Activated naive CD4-positive, alpha-beta T cell treated with anti-CD3 and anti-CD28 coated beads, Interleukin-2, amount 10 ng/mL, durations not matched to agents 7 days and 5 days (primary cell): ENCODE results near the gene INTS6.

Experiments used
- CTCF ChIA-PET: fragments of 350-600 bp; sonication (Branson Sonifier 250); formaldehyde crosslinking; loops from one replicate; lab custom pipeline; 2021; ENCODE audit warnings: antibody characterized with exemption; lab: Charles Lee
- DNase-seq: peaks from one replicate; pipeline ENCODE4 v3.0.0-alpha.2; 2020
- H3K27ac Mint-ChIP-seq: one replicate; pipeline ENCODE4 v1.8.0; 2021; ENCODE audit warnings: mild to moderate bottlenecking, moderate library complexity, mixed read lengths
- H3K27me3 Mint-ChIP-seq: one replicate; pipeline ENCODE4 v1.8.0; 2021; ENCODE audit warnings: mild to moderate bottlenecking, mixed read lengths
- H3K36me3 Mint-ChIP-seq: one replicate; pipeline ENCODE4 v1.8.0; 2021; ENCODE audit warnings: mixed read lengths
- H3K4me1 Mint-ChIP-seq: one replicate; pipeline ENCODE4 v1.8.0; 2021; ENCODE audit warnings: mixed read lengths
- H3K4me3 Mint-ChIP-seq: one replicate; pipeline ENCODE4 v1.8.0; 2021; ENCODE audit warnings: mild to moderate bottlenecking, moderate library complexity, mixed read lengths
- H3K9me3 Mint-ChIP-seq: one replicate; pipeline ENCODE4 v1.8.0; 2021; ENCODE audit warnings: mixed read lengths

INTS6 gene

DNA sequence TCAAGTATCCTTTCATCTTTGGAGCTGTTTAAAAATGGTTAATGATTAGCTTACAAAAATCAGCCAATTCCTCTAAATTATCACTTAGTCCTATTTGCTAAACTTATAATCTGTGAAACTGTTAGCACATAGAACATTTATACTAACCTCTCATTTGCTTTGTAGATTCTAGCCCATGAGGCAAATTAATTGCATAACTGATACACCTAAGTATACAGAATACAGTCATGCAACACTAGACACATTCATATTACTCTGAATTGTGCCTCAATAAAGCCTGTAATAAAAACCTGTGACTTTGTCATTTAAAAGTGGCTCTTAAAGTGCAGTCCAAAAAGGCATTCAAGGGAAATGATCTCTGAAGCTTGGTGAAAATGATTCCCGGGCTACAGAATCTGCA is 92.3 kb downstream of the INTS6 start:
- Mint-ChIP-seq H3K4me1 (no peaks in the 10 kb centered on the region), H3K27ac (no peak overlapping the region), H3K27me3 (no peaks in the 10 kb centered on the region), H3K4me3 (no peak overlapping the region), H3K36me3 (peaks cover 43% of the 10 kb centered on the region), H3K9me3 (no peaks in the 10 kb centered on the region)
- CTCF ChIA-PET = no interaction called here
- no peak for DNase-seq

DNA sequence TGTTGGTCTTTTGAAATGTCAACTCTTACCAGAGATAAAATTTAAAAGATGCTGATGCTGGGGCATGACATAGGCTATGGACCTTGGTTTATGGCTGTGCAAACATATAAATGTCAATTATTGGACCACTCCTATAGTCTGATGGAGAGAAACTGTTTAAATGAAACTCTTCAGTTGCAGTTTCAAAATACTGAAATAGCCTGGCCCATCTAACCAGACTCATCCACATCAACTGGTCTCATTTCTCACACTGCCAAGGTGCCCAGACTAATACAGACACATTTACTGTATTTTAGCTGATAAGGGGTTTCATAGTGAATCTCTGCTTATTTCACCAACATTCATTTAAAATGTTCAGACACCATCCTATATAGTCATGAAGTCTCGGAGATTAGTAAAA is 93.5 kb downstream of the INTS6 start:
- CTCF ChIA-PET = interaction anchor here (1.3 to 1.7 kb wide), 2 partner anchors 12 to 439 kb away, joined by 3 to 6 read pairs; no protein-coding TSS in a partner anchor
- Mint-ChIP-seq H3K36me3 (peaks cover 33% of the 10 kb centered on the region), H3K27ac (no peak overlapping the region), H3K4me3 (no peak overlapping the region), H3K9me3 (no peaks in the 10 kb centered on the region), H3K4me1 (no peaks in the 10 kb centered on the region), H3K27me3 (no peaks in the 10 kb centered on the region)
- no peak for DNase-seq

DNA sequence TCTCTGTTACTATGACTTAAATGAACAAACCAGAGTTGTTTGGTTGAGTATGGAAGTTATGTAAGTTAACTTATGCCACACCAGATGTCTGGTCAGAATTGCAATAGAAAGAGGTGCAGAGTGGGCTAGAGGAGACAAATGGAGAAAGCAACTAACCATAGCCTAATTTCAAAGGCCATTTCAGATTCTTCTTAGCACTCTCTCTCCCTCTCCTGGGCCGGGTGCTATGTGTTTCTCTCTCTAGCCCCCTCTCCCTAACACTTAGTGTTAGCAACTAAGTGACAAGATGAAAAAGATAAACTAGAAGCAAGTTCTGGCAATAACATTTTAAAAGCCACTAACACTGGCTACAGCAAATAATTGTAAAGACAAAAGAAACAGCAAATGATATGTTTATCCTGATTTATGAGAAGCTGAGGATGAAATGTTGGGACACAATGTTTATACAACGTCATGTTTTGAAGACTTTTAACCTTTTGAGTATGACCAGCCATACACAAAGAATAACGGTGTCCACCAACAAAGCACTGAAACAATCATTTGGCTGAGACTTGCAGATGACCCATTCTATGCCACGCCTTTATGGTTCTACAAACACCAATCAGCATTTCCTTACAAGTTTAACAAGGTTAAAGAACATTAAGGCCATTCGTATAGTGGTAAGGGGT is 94.8 kb downstream of the INTS6 start:
- Mint-ChIP-seq H3K27me3 (no peaks in the 10 kb centered on the region), H3K9me3 (no peaks in the 10 kb centered on the region)
- CTCF ChIA-PET = no interaction called here

DNA sequence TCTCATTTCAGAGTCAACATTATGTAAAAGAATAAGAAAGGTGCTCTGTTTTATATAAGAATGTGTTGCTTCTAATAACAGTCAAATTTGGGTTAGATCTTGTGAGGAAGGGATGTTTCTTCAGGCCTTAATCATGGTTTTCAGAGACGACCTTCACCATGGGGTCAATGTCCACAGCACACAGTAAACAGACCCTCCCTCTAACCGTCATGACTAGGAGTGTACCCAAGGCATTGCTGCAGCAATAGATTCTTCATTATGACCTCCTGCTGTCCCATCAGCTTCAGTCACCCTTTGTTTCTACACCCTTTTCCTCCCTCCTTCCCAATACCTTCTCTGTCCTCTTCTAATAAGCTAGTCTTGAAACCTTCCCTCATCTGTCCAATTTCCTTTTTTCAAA is 97.6 kb downstream of the INTS6 start:
- Mint-ChIP-seq H3K4me1 (no peaks in the 10 kb centered on the region), H3K36me3 (peaks cover 2% of the 10 kb centered on the region), H3K27me3 (no peaks in the 10 kb centered on the region), H3K9me3 (no peaks in the 10 kb centered on the region), H3K27ac (no peak overlapping the region), H3K4me3 (no peak overlapping the region)
- CTCF ChIA-PET = interaction anchor here (0.7 kb wide), 1 partner anchor 483 kb away, joined by 3 read pairs; no protein-coding TSS in a partner anchor
- DNase-seq = no peak

More for the DNA sequence above, 94.8 kb downstream of the INTS6 start:
- Mint-ChIP-seq H3K36me3 (peaks cover 27% of the 10 kb centered on the region), H3K4me1 (no peaks in the 10 kb centered on the region), H3K27ac (no peak overlapping the region), H3K4me3 (no peak overlapping the region)
- no peak for DNase-seq

DNA sequence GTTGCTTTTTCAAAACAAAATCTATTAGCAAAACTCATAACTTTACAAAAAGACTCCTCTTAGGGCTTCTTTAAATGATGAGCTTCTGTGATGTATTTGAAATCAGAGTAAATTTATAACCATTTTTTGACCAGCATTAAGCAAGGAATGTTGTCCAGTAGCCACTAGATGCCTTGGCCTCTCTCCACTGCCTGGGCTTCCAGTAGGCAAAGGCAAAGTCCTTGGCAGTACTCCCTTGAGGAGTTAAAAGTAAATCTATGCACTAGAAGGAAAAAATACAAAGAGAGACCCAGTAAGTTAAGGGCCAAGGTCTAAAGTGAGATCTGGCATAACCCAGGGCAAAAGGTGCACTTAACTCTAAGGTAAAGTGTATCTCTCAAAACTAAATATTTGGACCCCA is 103.8 kb downstream of the INTS6 start:
- Mint-ChIP-seq H3K4me3 (no peak overlapping the region), H3K27me3 (peaks cover 3% of the 10 kb centered on the region), H3K27ac (no peak overlapping the region), H3K36me3 (no peaks in the 10 kb centered on the region), H3K9me3 (no peaks in the 10 kb centered on the region), H3K4me1 (no peaks in the 10 kb centered on the region)
- CTCF ChIA-PET = no interaction called here
- DNase-seq = no peak

DNA sequence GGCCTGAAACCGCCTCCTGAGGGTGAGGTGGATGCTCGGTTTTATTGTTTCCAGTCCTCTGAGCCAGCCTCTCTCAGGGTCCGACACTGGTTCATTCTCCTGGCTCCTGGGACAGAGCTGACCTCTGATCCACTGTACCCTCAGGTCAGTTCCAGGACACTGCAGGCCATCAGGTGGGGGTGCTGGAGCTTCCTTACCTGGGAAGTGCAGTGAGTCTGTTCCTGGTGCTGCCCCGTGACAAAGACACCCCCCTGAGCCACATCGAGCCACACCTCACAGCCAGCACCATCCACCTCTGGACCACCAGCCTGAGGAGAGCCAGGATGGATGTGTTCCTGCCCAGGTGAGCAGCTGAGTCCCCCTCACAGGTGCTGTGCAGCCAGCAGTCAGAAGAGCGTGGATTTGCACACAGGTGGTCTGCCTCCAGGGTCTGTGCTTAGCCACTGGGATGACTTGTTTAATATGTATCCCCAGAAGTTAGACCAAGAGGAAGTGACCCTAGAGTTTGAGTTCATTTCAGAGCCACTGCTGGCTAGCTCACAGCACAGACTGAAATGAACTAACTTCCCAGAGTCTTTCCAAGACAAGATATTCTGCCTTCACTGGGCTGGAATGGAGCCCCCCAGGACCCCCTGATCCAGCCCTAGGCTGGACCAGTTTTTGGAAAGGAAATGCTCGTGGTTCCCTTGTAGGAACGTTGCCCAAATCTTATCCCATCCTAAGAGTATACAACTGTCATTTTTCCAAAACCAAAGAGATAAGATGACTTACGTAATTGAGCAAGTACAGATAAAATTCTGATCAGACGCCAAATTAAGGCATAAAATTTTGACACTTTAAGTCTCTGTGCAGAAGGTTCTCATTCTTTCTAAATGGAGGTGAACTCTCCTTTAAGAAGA is 104.5 kb downstream of the INTS6 start:
- CTCF ChIA-PET = no interaction called here
- H3K36me3 Mint-ChIP-seq = no peaks in the 10 kb centered on the region
- H3K4me1 Mint-ChIP-seq = no peaks in the 10 kb centered on the region
- DNase-seq = no peak
- H3K27ac Mint-ChIP-seq = no peak overlapping the region
- no peak overlapping the region for H3K4me3 Mint-ChIP-seq
- no peaks in the 10 kb centered on the region for H3K9me3 Mint-ChIP-seq
- H3K27me3 Mint-ChIP-seq = peaks cover 3% of the 10 kb centered on the region

DNA sequence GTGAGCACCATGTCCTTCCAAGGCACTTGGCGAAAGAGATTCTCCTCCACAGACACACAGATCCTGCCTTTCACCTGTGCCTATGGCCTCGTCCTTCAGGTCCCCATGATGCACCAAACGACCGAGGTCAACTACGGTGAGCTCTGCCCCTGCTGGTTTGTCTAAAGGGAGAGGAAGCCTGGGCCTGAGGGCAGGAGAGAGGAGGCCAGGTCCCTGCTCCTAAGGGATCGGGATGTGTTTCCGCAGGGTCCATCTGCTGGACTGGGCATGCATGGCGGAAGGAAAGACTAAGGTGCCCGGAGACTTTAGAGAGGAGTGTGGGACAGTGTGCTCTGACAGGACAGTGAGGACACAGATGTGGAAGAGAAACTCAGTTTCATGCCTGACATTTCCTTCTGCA is 105.7 kb downstream of the INTS6 start:
- no peaks in the 10 kb centered on the region for H3K9me3 Mint-ChIP-seq
- H3K4me1 Mint-ChIP-seq = no peaks in the 10 kb centered on the region
- H3K27me3 Mint-ChIP-seq = peaks cover 3% of the 10 kb centered on the region
- no peak for DNase-seq
- no peak overlapping the region for H3K4me3 Mint-ChIP-seq
- H3K27ac Mint-ChIP-seq = no peak overlapping the region
- CTCF ChIA-PET = no interaction called here
- no peaks in the 10 kb centered on the region for H3K36me3 Mint-ChIP-seq

DNA sequence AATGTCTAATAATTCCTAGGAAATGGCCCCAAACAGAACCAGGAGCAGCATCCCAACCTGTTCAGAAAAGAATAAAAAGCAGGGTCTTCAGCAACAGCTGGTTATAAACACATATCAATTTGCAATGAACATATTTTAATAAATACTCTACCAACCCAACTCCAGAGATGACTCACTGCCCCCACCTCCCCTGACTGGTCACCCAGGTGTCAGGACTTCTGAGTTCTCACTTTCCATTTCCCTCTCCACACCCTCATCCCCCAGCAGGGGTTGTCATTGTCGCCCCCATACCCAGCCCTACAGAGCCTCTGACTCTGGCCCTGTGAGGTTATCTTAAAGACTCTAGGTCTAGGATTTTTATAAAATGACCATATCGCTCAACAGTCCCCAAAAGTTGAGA is 106.4 kb downstream of the INTS6 start:
- DNase-seq = no peak
- H3K27ac Mint-ChIP-seq = no peak overlapping the region
- H3K4me1 Mint-ChIP-seq = peaks cover 2% of the 10 kb centered on the region
- peaks cover 3% of the 10 kb centered on the region for H3K27me3 Mint-ChIP-seq
- no peaks in the 10 kb centered on the region for H3K36me3 Mint-ChIP-seq
- H3K4me3 Mint-ChIP-seq = no peak overlapping the region
- no peaks in the 10 kb centered on the region for H3K9me3 Mint-ChIP-seq
- CTCF ChIA-PET = no interaction called here

DNA sequence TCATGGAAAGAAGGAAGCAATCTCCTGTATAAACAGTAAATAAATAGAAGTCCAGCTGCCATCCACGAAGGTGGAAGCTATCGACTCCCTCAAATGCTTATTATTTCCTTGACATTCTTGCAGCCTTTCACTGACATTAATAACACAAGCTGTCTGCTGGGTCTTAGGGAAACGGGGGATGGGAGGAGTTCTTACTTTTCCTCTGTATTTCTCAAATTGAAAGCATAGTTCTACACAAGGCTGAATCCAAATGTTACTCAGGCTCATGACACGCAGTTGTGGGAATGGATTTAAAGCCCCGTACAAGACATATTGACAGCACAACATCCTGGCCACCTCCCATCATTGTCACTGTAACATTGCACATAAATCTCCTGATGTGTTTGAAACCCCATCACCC is 109.4 kb downstream of the INTS6 start:
- no peak for DNase-seq
- Mint-ChIP-seq H3K36me3 (no peaks in the 10 kb centered on the region), H3K9me3 (no peaks in the 10 kb centered on the region), H3K27me3 (peaks cover 7% of the 10 kb centered on the region), H3K4me1 (peaks cover 5% of the 10 kb centered on the region), H3K4me3 (no peak overlapping the region), H3K27ac (no peak overlapping the region)
- CTCF ChIA-PET = interaction anchor here (1.0 to 1.1 kb wide), 2 partner anchors 10 to 57 kb away, joined by 3 to 5 read pairs; no protein-coding TSS in a partner anchor

DNA sequence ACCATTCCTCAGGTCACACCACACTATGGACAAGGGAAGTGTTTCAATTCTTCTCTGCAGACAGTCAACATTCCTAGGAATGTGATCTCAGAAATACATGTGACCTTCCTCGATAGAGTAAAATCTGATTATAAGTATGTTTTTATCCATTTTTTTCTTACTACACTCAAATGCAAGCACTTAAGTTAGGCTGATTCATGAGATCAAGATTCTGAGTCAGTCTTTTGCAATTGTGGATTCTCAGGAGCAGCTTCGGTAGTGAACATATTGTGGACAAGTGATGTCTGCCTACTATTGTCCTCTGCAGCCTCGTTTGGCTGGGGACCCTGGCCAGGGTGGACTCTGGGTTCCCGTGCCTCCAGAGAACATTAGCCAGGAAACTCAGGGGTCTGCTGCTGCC is 110.1 kb downstream of the INTS6 start:
- CTCF ChIA-PET = interaction anchor here (1.1 kb wide), 1 partner anchor 56 kb away, joined by 3 read pairs; no protein-coding TSS in a partner anchor
- no peak overlapping the region for H3K27ac Mint-ChIP-seq
- no peak overlapping the region for H3K4me3 Mint-ChIP-seq
- no peaks in the 10 kb centered on the region for H3K36me3 Mint-ChIP-seq
- peaks cover 5% of the 10 kb centered on the region for H3K4me1 Mint-ChIP-seq
- DNase-seq = no peak
- H3K9me3 Mint-ChIP-seq = no peaks in the 10 kb centered on the region
- H3K27me3 Mint-ChIP-seq = peaks cover 7% of the 10 kb centered on the region

DNA sequence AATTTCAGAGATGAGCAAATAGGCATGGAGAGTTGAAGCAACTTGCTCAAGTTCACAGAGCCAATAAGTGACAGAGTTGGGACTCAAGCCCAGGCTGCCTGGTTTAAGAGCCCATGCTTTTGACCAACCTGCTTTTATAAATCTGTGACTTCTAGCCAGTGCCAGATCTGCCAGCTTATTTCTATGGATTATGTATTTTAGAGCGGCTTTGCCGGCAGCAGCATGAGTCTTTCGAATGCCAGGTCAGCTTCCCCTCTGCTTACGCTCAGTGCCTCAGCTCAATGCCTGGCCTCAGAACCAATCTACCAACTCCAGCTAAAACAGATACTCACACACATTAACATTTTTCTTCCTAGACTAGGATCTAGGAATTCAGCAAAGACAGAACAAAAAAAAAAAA is 111.0 kb downstream of the INTS6 start:
- peaks cover 4% of the 10 kb centered on the region for H3K27me3 Mint-ChIP-seq
- DNase-seq = no peak
- no peaks in the 10 kb centered on the region for H3K9me3 Mint-ChIP-seq
- no peaks in the 10 kb centered on the region for H3K36me3 Mint-ChIP-seq
- CTCF ChIA-PET = no interaction called here
- no peak overlapping the region for H3K4me3 Mint-ChIP-seq
- H3K27ac Mint-ChIP-seq = no peak overlapping the region
- peaks cover 5% of the 10 kb centered on the region for H3K4me1 Mint-ChIP-seq

DNA sequence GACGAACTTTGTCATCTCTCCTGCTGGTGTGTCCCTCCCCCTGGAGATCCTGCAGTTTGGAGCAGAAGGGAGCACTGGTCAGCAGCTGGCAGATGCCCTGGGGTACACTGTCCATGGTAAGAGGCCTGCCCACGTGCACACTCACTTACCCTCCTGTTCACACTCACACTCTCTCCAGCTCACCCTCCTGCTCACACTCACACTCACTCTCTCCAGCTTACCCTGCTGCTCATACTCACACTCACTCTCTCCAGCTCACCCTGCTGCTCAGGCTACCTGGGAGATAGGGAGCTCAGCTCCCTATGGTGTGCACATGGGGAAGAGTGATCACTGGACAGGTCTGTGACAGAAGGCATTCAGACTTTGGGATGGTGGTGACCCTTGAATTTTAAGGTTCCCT is 111.6 kb downstream of the INTS6 start:
- H3K9me3 Mint-ChIP-seq = no peaks in the 10 kb centered on the region
- DNase-seq = no peak
- H3K4me3 Mint-ChIP-seq = no peak overlapping the region
- no peak overlapping the region for H3K27ac Mint-ChIP-seq
- CTCF ChIA-PET = no interaction called here
- peaks cover 4% of the 10 kb centered on the region for H3K27me3 Mint-ChIP-seq
- H3K4me1 Mint-ChIP-seq = peaks cover 5% of the 10 kb centered on the region
- no peaks in the 10 kb centered on the region for H3K36me3 Mint-ChIP-seq

DNA sequence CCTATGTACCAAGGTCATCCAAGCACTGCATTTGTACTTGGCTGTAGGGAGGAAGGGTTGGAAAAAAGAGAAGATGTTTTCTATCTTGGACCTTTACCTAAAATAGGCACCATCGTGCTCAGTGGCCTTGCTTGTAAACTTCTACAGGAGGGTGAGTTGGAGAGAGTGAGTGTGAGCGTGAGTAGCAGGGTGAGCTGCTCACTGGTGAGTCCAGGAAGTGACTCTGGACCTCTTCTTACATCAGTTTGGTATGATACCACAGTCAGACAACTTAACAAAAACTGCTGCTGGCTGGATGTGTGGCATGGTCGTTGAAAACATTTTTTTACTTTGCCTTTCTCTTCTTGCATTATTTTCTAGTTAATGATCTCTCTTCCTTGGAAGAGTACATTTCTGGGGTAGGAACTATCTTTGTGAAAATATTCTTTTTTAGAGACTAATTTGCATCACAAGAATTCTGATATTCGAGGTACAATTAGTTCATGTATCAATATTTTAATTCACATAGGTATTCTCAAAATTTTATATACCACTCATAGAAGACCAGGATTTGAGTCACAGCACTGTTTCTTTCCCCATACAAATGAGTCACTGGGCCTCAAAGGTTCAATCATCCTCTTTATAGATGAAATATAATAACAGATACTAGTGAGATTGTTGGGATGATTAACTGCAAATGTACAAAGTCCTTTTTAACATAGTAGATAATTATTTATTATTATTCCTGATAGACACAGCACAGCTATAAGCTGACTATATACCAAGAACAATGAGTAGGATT is 112.7 kb downstream of the INTS6 start:
- H3K27ac Mint-ChIP-seq = no peak overlapping the region
- DNase-seq = no peak
- H3K4me1 Mint-ChIP-seq = peaks cover 5% of the 10 kb centered on the region
- H3K27me3 Mint-ChIP-seq = peaks cover 4% of the 10 kb centered on the region
- no peak overlapping the region for H3K4me3 Mint-ChIP-seq
- H3K9me3 Mint-ChIP-seq = no peaks in the 10 kb centered on the region
- H3K36me3 Mint-ChIP-seq = no peaks in the 10 kb centered on the region
- CTCF ChIA-PET = no interaction called here

DNA sequence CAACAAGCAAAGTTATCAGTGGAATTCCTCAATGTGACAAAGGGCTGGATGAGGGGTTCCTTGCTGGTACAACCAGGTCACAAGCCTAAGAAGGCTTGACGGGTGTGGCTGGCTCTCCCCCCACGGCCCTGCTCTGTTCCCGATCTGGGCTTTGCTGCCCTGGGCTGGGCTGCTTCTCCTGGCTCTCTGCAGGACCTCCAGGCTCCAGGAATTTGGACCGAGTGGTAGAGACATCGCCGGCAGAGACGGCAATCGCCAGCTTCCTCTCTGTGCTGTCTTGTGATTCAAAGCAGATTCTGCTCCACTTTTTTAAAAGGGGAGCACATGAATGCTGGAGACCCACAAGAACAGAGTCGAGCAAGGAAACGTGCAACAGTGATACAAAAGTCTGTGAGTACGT is 113.5 kb downstream of the INTS6 start, which contains the start of gene SERPINE3:
SERPINE3 (plus strand) TSS at position 338 of the 400 bp plus-strand sequence. CDS start 1,401 bp downstream, outside the sequence.
- Mint-ChIP-seq H3K27me3 (peaks cover 4% of the 10 kb centered on the region), H3K9me3 (no peaks in the 10 kb centered on the region), H3K4me1 (peaks cover 5% of the 10 kb centered on the region), H3K27ac (no peak within 1 kb of the TSS), H3K36me3 (no peaks in the 10 kb centered on the region), H3K4me3 (no peak within 1 kb of the TSS)
- DNase-seq = no peak
- CTCF ChIA-PET = no interaction called here
